ENCODE measurements around the gene MCU. TPM values are rescaled to one million over a fixed set of nuclear protein-coding genes. Genes with fewer than 3 reads are reported as not detected.

MCU gene
- polyA plus RNA-seq, 6 donors from 2014 or later = 6.0 to 14.9 (median 10.2) TPM

DNA sequence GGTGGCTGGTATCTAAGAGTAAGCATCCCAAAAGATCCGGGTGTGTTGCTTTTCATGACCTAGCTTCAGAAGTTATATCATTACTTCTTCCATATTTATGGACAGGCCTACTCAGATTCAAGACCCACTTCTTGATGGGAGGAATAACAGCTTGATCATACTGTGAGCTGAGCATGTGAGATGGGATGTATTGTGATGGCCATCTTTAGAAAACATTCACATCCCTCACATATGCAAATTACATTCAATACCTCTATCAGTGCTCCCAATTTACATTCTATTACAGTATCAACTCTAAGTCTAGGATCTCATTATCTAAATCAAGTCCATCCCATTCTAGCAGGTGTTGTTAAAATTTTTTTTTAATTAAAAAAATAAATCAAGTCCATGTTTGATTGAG is 101.8 kb downstream of the MCU start:
- Mint-ChIP-seq H3K4me3 (no peak overlapping the region), H3K36me3 (no peaks in the 10 kb centered on the region), H3K27ac (no peak overlapping the region), H3K9me3 (no peaks in the 10 kb centered on the region), H3K27me3 (no peaks in the 10 kb centered on the region), H3K4me1 (peaks cover 0 to 8% (median 7%) of the 10 kb centered on the region in 3 donors)
- no peak for ATAC-seq (ENCODE audit: low read depth in 2 of 2)
- DNase-seq = no peak

DNA sequence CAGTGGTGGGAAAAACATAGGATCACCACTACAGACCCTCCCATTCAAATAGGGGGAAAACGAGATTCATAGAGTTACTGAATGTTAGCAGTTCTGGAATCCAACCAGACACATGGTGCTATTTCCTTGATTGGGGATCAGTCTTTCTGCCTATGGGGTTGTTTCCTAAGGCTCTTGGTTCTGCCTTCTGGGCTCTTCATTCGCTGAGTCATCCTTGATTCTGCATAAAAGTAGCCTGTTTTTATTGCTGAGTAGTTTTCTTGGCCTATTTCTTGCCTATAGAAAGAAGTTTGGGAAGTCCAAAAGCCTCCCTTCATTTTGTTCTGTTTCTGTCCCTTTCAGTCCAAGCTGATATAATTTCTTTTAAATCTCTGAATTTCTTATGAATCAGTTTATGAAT is 102.3 kb downstream of the MCU start:
- DNase-seq (no peak), ATAC-seq (ENCODE audit: low read depth in 2 of 2) (no peak)
- Mint-ChIP-seq H3K4me3 (no peak overlapping the region), H3K9me3 (no peaks in the 10 kb centered on the region), H3K27me3 (no peaks in the 10 kb centered on the region), H3K4me1 (peaks cover 0 to 8% (median 7%) of the 10 kb centered on the region in 3 donors), H3K36me3 (no peaks in the 10 kb centered on the region), H3K27ac (peak overlapping the region in 1 of 6 donors; percentile 28)

DNA sequence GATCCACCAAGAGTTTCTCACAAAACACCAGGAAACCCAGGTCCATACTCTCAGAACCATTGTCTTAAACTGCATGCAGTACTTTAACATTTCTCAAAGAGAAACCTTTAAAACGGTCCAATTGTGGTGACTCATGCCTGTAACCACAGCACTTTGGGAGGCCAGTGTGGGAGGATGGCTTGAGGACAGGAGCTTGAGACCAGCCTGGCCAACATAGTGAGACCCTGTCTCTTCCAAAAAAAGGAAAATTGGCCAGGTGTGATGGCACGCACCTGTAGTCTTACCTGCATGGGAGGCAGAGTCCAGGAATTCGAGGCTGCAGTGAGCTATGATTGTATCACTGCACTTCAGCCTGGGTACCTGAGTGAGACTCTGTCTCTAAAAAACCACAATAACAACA is 104.1 kb downstream of the MCU start:
- H3K4me3 Mint-ChIP-seq = no peak overlapping the region
- H3K4me1 Mint-ChIP-seq = peaks cover 0 to 4% (median 0%) of the 10 kb centered on the region in 3 donors
- no peaks in the 10 kb centered on the region for H3K27me3 Mint-ChIP-seq
- H3K36me3 Mint-ChIP-seq = no peaks in the 10 kb centered on the region
- ATAC-seq (ENCODE audit: low read depth in 2 of 2) = no peak
- H3K9me3 Mint-ChIP-seq = no peaks in the 10 kb centered on the region
- H3K27ac Mint-ChIP-seq = no peak overlapping the region
- DNase-seq = no peak

DNA sequence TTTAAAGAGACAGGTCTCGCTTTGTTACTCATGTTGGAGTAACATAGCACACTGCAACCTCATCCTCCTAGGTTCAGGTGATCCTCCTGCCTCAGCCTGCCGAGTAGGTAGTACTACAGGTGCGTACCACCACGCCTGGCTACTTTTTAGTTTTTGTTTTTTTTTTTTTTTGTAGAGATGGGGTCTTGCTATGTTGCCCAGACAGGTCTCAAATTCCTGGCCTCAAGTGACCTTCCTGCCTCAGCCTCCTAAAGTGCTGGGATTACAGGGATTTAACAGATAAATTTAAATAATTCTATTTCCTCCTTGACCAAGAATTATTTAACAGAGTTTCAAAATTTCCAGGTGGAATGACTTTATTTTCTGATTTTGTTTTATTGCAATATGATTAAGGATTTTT is 104.6 kb downstream of the MCU start:
- ATAC-seq (ENCODE audit: low read depth in 2 of 2) (no peak), DNase-seq (no peak)
- Mint-ChIP-seq H3K4me3 (no peak overlapping the region), H3K27ac (no peak overlapping the region), H3K27me3 (no peaks in the 10 kb centered on the region), H3K36me3 (no peaks in the 10 kb centered on the region), H3K4me1 (peaks cover 0 to 5% (median 0%) of the 10 kb centered on the region in 3 donors), H3K9me3 (no peaks in the 10 kb centered on the region)

DNA sequence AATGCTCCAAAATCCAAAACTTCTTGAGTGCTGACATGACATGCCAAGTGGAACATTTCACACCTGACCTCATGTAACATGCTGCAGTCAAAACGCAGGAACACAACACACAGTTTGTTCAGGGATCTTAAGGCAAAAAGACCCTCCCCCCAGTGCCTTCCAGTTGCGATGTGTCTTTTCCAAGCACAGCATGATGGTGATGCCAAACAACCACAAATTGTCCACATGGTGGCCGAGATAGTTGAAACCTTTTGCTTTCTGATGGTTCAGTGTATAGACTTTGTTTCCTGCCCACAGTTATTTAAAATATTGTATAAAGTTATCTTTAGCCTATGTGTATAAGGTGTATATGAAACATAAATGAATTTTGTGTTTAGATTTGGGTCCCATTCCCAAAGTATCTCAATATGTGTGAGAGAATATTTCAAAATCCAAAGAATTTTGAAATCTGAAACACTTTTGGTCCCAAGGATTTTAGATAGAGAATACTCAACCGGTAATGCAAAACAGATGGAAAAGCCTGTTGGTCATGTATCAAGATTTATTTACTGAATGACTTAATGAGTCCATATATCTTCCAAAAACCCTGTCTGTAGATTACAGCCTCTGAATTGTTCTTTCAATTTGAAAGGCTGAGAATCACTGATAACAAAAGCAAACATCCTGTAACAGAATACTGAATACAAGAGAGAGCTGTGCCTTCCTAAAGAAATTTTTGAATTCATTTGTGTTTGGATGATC is 108.2 kb downstream of the MCU start:
- no peak overlapping the region for H3K4me3 Mint-ChIP-seq
- no peaks in the 10 kb centered on the region for H3K27me3 Mint-ChIP-seq
- H3K4me1 Mint-ChIP-seq = peaks cover 0 to 7% (median 4%) of the 10 kb centered on the region in 3 donors
- ATAC-seq (ENCODE audit: low read depth in 2 of 2) (no peak), DNase-seq (no peak)
- H3K36me3 Mint-ChIP-seq = no peaks in the 10 kb centered on the region
- H3K27ac Mint-ChIP-seq = peak overlapping the region in 1 of 6 donors; percentile 54
- H3K9me3 Mint-ChIP-seq = no peaks in the 10 kb centered on the region

DNA sequence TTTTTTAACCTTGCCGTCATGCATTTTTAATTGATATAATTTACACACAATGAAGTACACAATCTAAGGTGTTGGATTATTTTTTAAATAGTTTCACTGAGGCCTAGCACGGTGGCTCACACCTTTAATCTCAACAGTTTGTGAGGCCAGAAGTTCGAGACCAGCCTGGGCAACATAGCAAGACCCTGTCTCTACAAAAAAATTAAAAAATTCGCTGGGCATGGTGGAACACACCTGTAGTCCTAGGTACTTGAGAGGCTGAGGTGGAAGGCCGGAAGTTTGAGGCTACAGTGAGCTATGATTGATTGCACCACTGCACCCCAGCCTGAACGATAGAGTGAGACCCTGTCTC is 108.8 kb downstream of the MCU start:
- peak overlapping the region in 2 of 6 donors; percentile 9 to 34 for H3K27ac Mint-ChIP-seq

DNA sequence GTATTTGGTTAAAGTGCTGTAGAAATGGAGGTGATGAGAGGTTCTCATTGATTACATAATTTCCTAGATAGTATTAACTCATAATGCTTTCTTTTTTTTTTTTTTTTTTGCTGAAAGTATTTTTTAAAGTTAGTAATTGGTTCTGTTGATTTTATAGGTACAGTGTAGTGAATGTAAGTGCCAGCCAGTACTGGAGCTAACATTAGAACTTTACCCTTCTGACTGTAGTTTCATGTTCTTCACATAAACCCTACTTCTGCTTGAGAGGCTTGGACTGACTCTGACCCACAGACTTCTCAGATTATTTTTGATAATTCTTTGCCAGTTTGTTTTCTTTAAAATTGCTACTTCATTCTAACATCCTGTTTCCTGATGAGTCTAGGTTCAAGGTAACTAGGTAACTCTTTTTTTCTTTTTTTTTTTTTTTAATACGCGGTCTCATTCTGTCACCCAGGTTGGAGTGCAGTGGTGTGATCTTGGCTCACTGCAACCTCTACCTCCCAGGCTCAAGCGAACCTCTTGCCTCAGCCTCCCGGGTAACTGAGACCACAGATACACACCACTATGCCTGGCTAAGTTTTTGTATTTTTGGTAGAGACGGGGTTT is 109.4 kb downstream of the MCU start:
- Mint-ChIP-seq H3K4me3 (no peak overlapping the region), H3K9me3 (no peaks in the 10 kb centered on the region), H3K4me1 (peaks cover 4 to 7% (median 4%) of the 10 kb centered on the region in 3 donors), H3K36me3 (no peaks in the 10 kb centered on the region), H3K27ac (peak overlapping the region in 1 of 6 donors; percentile 44), H3K27me3 (no peaks in the 10 kb centered on the region)
- no peak for ATAC-seq (ENCODE audit: low read depth in 2 of 2)
- no peak for DNase-seq

More for the DNA sequence above, 108.8 kb downstream of the MCU start:
- Mint-ChIP-seq H3K4me1 (peaks cover under 1 to 7% (median 4%) of the 10 kb centered on the region in 3 donors), H3K9me3 (no peaks in the 10 kb centered on the region), H3K36me3 (no peaks in the 10 kb centered on the region), H3K4me3 (no peak overlapping the region), H3K27me3 (no peaks in the 10 kb centered on the region)
- DNase-seq (no peak), ATAC-seq (ENCODE audit: low read depth in 2 of 2) (no peak)

DNA sequence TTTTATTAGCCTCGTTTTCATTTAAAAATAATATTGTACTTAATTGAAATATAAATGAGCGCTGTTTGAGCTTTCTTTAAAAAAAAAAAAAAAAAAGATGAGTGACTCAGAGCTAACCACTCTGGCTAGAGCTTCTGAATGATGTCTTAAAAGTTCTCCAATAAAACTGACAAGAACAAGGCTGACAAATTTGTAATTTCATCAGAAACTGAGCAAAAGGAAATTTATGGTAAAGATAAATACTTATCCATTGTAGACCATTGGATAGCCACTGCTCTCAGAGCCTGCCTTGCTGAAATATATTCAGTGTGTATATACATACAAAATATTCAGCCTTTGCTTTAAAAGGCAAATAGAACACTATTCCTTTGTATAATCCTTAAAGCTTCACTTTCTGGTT is 110.4 kb downstream of the MCU start:
- H3K36me3 Mint-ChIP-seq = no peaks in the 10 kb centered on the region
- H3K9me3 Mint-ChIP-seq = no peaks in the 10 kb centered on the region
- DNase-seq (no peak), ATAC-seq (ENCODE audit: low read depth in 2 of 2) (no peak)
- H3K4me3 Mint-ChIP-seq = no peak overlapping the region
- H3K4me1 Mint-ChIP-seq = peaks cover 4 to 12% (median 4%) of the 10 kb centered on the region in 3 donors
- H3K27ac Mint-ChIP-seq = no peak overlapping the region
- no peaks in the 10 kb centered on the region for H3K27me3 Mint-ChIP-seq

DNA sequence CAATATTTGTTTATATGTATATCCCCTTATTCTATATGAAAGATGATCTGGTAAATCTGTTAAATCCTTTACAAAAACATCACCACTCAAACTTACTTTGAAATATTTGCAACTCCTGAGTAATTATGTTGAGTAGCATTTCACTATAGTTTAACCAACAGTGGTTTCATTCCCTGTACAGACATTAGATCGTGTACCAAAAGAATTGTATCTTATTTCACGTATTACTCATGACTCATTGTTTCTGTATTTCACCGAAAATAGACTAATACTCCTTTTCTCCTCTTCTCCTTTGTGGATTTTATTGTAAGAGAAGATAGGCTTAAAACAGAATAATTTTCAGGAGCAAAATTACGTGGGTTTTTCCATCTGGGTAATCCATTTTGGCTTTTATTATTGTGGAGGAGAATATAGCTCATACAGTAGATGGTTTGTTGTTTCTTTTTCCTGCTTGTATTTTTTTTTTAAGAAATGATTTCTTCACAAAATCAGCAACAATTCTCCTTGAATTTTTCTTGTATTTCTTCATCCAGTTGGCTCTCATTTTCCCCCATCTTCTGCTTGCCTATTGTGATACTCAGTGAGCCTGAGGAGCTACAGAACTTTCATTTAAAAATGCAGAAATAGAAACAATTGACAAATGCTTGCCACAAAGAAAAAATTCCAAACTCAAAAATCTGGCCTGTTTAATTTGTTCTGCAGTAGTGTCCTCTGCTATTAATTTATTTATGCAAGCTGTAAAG is 111.0 kb downstream of the MCU start:
- peaks cover 4 to 12% (median 4%) of the 10 kb centered on the region in 3 donors for H3K4me1 Mint-ChIP-seq
- ATAC-seq (ENCODE audit: low read depth in 2 of 2) (no peak), DNase-seq (no peak)
- H3K36me3 Mint-ChIP-seq = no peaks in the 10 kb centered on the region
- peak overlapping the region in 2 of 6 donors; percentile 12 to 82 for H3K27ac Mint-ChIP-seq
- no peaks in the 10 kb centered on the region for H3K27me3 Mint-ChIP-seq
- H3K4me3 Mint-ChIP-seq = no peak overlapping the region
- H3K9me3 Mint-ChIP-seq = no peaks in the 10 kb centered on the region

DNA sequence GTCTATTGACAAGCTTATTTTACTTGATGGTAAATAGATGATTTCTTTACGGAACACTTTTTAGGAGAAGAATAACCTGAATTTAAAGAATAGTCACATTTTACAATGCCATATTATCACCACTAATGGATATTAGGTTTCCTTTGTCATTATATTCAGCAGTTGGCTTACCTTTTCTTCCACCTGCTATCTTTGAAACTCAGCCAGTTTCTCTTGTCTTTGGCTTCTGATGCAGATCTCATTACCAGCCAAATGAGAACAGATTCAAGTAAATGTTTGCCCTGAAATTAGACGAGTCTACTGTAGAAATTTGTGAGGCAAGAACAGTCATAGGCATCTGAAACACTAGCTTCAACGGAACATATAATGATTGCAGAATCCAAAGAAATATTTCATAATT is 116.1 kb downstream of the MCU start:
- Mint-ChIP-seq H3K27me3 (no peaks in the 10 kb centered on the region), H3K36me3 (peaks cover 6 to 7% of the 10 kb centered on the region in 2 donors), H3K27ac (no peak overlapping the region), H3K9me3 (peaks cover 0 to 4% (median 0%) of the 10 kb centered on the region in 7 donors), H3K4me3 (no peak overlapping the region), H3K4me1 (peaks cover 0 to 9% (median 8%) of the 10 kb centered on the region in 3 donors)
- no peak for ATAC-seq (ENCODE audit: low read depth in 2 of 2)
- DNase-seq = no peak

DNA sequence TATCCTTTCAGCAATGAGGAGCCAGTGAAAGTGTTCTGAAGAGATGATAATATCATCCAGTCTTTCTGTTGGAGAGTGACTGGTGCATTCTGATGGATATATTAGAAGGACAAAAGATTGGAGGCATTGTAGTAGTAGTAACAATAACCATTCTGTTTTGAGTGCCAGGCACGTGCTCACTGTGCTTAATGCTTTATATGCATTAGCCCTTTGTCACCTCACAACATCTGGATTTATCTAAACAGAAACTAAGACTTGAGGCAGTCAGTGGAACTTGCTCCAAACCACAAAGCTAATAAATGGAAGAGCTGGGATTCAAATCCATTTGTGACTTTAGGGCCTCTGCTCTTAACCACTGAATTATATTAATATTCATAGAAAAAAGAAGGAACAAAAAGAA is 117.1 kb downstream of the MCU start:
- Mint-ChIP-seq H3K4me3 (no peak overlapping the region), H3K4me1 (peaks cover 0 to 9% (median 5%) of the 10 kb centered on the region in 3 donors), H3K27ac (peak overlapping the region in 2 of 6 donors; percentile 49 to 51), H3K9me3 (peaks cover 0 to 4% (median 0%) of the 10 kb centered on the region in 7 donors), H3K27me3 (no peaks in the 10 kb centered on the region), H3K36me3 (peaks cover 7 to 10% of the 10 kb centered on the region in 2 donors)
- ATAC-seq (ENCODE audit: low read depth in 2 of 2) (no peak), DNase-seq (no peak)

DNA sequence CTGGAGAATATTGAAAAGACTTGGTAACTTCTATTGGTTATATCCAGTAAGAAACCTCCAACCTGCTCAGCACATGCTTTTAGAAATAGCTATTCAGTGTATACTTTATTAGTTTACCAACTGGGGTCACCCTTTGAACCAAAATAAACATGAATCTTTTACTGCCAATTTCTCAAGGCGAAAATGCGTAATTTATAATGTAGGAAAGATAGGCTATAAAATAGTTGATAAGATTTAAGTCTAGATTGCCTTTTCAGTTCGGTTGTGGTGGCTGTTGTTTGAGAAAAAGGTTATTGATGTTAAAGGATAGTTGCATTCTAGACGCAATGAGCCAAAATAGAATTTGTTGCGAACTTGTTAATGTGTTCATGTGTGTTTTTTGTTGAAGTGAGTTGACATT is 119.0 kb downstream of the MCU start:
- H3K4me3 Mint-ChIP-seq = no peak overlapping the region
- DNase-seq (no peak), ATAC-seq (ENCODE audit: low read depth in 2 of 2) (no peak)
- no peaks in the 10 kb centered on the region for H3K27me3 Mint-ChIP-seq
- H3K9me3 Mint-ChIP-seq = peaks cover 0 to 4% (median 0%) of the 10 kb centered on the region in 7 donors
- peaks cover 7 to 10% of the 10 kb centered on the region in 2 donors for H3K36me3 Mint-ChIP-seq
- H3K4me1 Mint-ChIP-seq = peaks cover 0 to 6% (median 5%) of the 10 kb centered on the region in 3 donors
- H3K27ac Mint-ChIP-seq = no peak overlapping the region

DNA sequence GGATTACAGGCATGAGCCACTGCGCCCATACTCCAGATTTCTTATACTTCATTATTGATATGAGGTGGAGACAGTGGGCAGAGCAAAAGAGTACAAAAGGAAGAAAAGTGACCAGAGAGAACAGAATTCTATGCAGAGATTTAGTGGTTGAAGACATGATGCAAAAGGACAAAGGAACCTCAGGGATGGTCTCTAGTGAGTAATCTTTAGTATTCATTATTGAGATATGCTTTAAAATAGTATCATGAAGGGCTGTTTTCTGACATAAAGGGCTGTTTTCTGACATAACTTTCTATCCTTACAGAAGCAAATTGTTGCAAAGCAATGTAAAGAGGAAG is 120.4 kb downstream of the MCU start:
- peaks cover 0 to 4% (median 0%) of the 10 kb centered on the region in 7 donors for H3K9me3 Mint-ChIP-seq
- ATAC-seq (ENCODE audit: low read depth in 2 of 2) (no peak), DNase-seq (no peak)
- H3K4me1 Mint-ChIP-seq = peaks cover 0 to 5% (median 0%) of the 10 kb centered on the region in 3 donors
- H3K27me3 Mint-ChIP-seq = no peaks in the 10 kb centered on the region
- no peak overlapping the region for H3K4me3 Mint-ChIP-seq
- H3K27ac Mint-ChIP-seq = no peak overlapping the region
- H3K36me3 Mint-ChIP-seq = peaks cover 7 to 10% of the 10 kb centered on the region in 2 donors
